ENCODE results near the gene PTPN14.
"Not testable (repeated sequence)": the region's sequence is repeated elsewhere in the genome, so short reads cannot be mapped to it uniquely, and the experiment has no call there.

The PTPN14 gene

GRCh38 chr1:214481983-214482634, 69.3 kb downstream of the PTPN14 start:
- not testable (repeated sequence) for DNase-seq (ENCODE audit: low read depth in 2 of 3, low spot score in 2 of 3)

GRCh38 chr1:214476986-214477870, 74.2 kb downstream of the PTPN14 start:
- no peak for DNase-seq (ENCODE audit: low read depth in 2 of 3, low spot score in 2 of 3)

- DNase-seq (ENCODE audit: low read depth in 2 of 3, low spot score in 2 of 3): no peak
Observed at GRCh38 chr1:214476229-214476985, 75.0 kb downstream of the PTPN14 start.

- DNase-seq (ENCODE audit: low read depth in 2 of 3, low spot score in 2 of 3): no peak
Observed at GRCh38 chr1:214475746-214476145, 75.7 kb downstream of the PTPN14 start.

DNA sequence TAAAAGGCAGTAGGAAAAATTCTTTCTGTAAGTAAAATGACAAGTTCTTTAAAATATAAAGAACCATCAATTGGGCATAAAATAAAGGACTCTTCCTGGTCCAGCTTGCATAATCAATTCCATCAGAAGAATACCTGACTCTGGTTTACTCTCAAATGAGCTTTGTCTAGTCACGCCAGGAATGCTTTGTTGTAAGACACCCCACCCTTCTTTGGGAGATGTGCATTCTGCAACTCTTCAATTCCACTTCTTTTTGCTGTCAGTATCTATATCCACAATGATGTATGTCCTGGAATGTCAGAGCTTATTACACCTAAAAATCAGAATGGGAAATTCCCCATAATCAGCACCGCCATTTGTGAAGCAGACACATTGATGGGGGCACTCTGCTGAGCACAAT, 76.1 kb downstream of the PTPN14 start:
- DNase-seq (ENCODE audit: low read depth in 2 of 3, low spot score in 2 of 3): no peak

DNA sequence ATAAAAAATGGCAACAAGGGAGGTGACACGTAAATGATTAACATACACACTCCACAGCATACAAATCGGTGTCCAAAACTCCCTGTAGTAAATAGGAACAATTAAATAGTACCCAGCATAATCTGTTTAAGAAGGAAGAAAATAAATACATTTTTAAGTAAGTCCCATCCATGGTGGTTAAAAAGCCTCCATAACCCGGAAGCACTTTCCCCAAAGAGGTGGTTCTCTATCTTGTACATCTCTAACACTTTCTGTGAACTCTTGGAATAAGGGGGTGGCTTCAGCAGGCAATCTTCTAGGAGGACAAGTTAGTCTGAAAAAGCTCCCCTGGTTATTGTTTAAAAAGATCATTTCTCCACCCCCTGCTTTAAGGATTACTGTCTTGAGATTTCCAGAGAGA, 76.9 kb downstream of the PTPN14 start:
- DNase-seq (ENCODE audit: low read depth in 2 of 3, low spot score in 2 of 3): no peak

- DNase-seq (ENCODE audit: low read depth in 2 of 3, low spot score in 2 of 3): no peak
Observed at GRCh38 chr1:214473862-214474261, 77.5 kb downstream of the PTPN14 start.

- no peak for DNase-seq (ENCODE audit: low read depth in 2 of 3, low spot score in 2 of 3)
Observed at GRCh38 chr1:214473387-214473786, 78.0 kb downstream of the PTPN14 start.

DNA sequence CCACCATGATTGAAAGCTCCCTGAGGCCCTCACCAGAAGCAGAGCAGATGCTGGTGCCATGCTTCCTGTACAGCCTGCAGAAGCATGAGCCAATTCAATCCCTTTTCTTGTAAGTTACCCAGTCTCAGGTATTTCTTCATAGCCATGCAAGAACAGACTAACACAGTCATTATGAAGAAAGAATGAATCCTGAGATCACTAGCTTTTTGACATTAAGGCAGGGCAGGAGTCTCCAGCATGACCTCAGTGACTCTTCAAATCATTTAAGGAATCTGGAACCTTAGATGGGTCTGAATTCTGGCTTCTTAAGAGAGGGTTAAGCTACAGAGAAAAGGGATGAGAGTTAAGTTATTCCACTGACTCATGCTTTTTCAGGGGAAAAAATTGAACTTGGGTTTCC, 79.0 kb downstream of the PTPN14 start:
- no peak for DNase-seq (ENCODE audit: low read depth in 2 of 3, low spot score in 2 of 3)

GRCh38 chr1:214471458-214471857, 79.9 kb downstream of the PTPN14 start:
- DNase-seq (ENCODE audit: low read depth in 2 of 3, low spot score in 2 of 3): no peak

DNA sequence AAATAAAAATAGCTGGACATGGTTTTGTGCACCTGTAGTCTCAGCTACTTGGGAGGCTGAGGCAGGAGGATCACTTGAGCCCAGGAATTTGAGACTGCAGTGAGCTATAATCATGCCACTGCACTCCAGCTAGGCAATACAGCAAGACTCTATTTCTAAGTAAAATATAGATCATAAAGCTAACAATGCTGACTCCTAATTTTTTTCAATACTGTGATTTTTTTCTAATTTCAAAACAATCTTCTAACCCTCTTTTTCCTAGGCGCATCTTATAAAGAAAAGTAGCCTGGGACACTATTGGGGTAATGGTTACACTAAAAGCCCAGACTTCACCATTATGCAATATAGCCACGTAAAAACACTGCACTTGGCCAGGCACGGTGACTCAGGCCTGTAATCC, 81.3 kb downstream of the PTPN14 start:
- no peak for DNase-seq (ENCODE audit: low read depth in 2 of 3, low spot score in 2 of 3)

DNA sequence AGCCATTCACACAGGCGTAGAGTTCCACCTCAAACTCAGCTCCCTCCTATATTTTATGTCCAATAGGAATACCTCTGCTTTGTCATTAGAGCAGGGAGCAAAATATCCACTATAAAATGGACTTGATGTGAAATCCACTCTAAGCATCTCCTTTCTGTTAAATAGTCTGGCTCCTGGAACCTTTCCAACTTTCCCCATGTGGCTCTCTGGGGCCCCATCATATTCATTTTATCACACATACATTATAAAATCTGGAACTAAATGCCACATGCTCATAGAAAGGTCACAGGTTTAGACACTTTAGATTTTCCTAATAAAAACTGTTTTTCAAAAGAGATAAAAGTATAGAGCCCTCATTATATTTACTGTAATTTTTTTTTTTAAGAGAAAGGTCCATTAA, 82.1 kb downstream of the PTPN14 start:
- DNase-seq (ENCODE audit: low read depth in 2 of 3, low spot score in 2 of 3): no peak

- DNase-seq (ENCODE audit: low read depth in 2 of 3, low spot score in 2 of 3): no peak
Observed at GRCh38 chr1:214467078-214467585, 84.3 kb downstream of the PTPN14 start.

- no peak for DNase-seq (ENCODE audit: low read depth in 2 of 3, low spot score in 2 of 3)
Observed at GRCh38 chr1:214466403-214467077, 84.9 kb downstream of the PTPN14 start.

DNA sequence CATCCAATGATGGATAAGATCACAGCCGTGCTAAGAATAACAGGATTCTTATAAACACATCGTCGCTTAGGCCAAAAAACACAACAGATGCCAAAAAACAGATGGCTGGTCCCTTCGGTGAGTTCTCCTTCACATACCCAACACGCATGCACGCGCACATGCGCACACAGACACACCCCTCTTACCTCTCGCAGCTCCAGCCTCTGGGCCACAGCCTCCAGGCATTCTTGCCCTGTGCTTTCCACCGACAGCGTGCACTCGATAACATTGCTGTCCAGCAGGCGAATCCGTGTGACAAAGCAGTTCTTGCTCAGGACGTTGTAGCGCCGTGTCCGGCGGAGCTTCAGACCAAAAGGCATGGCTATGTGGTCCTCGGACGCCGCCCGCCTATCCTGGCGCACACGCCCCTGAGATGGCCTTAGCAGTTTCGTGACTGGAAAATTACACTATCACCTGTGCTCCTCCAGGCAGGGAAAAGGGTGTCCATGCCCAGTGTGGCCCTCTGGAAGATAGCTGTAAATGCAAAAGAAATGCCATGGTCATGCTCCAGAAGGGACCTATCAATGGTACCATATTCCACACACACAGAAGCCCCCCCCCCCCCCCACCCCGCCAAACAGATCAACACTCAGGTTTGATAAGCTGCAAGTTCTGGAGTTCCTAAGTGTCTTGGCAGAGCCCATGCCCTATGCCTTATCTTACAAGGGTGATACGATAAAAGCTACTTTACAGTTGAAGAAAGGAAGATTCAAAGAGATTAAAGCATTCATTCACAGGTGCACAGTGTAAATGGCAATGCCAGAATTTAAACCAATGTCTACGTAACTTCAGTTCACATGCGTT, 86.7 kb downstream of the PTPN14 start:
- DNase-seq (ENCODE audit: low read depth in 2 of 3, low spot score in 2 of 3): no peak

DNA sequence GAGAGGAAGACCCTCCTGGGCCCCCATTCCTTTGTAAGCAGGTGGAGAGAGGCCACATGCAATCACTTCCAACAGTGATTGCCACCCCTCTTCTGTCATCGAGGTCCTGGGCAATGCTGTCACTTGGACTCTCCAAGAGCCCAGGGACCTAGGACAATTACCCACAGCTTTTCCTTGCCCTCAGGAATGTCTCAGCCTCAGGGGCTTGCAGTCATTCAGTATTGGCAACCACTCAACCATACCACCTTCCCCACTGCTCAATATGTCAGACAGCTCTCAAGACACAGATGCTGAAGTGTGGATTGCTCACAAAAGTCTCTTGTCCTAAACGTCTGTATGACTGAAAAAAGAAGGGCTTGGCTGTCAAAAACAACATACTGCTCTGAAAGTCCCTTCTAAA, 87.8 kb downstream of the PTPN14 start:
- no peak for DNase-seq (ENCODE audit: low read depth in 2 of 3, low spot score in 2 of 3)

- DNase-seq (ENCODE audit: low read depth in 2 of 3, low spot score in 2 of 3): no peak
Observed at GRCh38 chr1:214462882-214463281, 88.5 kb downstream of the PTPN14 start.

GRCh38 chr1:214461305-214461704, 90.1 kb downstream of the PTPN14 start:
- no peak for DNase-seq (ENCODE audit: low read depth in 2 of 3, low spot score in 2 of 3)

DNA sequence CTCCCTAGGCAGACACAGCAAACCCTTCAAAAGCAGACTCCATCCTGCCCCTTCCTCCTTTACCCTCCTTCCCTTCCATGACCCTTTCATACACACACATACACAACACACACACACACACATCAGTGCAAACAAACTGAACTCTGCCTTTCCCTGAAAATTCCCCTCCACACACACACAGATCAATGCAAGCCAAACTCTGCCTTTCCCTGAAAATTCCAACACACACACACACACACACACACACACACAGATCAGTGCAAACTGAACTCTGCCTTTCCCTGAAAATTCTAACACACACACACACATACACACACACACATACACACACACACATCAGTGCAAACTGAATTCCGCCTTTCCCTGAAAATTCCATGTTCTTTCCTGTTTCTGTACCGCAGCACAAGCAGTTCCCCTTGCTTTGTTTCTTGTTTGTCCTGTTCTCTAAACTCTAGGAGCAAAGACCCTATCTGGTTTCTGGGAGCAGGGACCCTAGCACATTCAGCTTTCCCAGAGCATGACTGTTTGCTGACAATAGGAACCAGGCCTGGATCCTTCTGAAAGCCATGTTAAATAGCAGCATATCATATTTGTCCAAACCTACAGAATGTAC, 91.0 kb downstream of the PTPN14 start:
- no peak for DNase-seq (ENCODE audit: low read depth in 2 of 3, low spot score in 2 of 3)

DNA sequence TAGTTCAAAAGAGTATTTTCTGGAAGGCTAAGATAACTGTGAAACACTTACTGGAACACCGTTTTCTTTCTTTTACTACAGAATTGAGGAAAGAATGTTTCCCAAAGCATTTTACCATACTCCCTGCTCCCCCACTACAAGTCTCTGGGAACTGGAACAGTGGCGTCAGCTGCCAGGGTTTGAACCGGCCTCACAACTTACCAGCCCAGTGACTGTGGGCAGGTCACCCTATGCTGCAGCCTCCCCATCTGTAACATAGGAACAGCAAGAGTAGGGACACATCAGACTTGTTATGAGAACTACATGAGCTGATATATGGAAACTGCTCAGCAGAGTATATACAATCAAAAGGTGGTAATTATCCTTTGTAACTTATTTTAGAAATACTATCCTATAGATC, 91.5 kb downstream of the PTPN14 start:
- DNase-seq (ENCODE audit: low read depth in 2 of 3, low spot score in 2 of 3): no peak
